NCI-H748 treated with DMSO at 0.1 percent for 48 hours (cell line): ENCODE measurements around the gene NIPBL.
"Not testable (repeated sequence)": the region's sequence is repeated elsewhere in the genome, so short reads cannot be mapped to it uniquely, and the experiment has no call there.

Experiments used
- DNase-seq: peaks from one replicate; lab custom pipeline; 2025; lab: John Stamatoyannopoulos, UW

Gene NIPBL

GRCh38 chr5:37015795-37016666 is 139.5 kb downstream of the NIPBL start:
- DNase-seq, result no peak

GRCh38 chr5:37028910-37029309 is 152.3 kb downstream of the NIPBL start:
- no peak for DNase-seq

GRCh38 chr5:37029436-37029835 is 152.9 kb downstream of the NIPBL start:
- DNase-seq, result no peak

GRCh38 chr5:37034955-37035354 is 158.4 kb downstream of the NIPBL start:
- DNase-seq, result no peak

GRCh38 chr5:37037840-37038239 is 161.3 kb downstream of the NIPBL start:
- no peak for DNase-seq

- no peak for DNase-seq
Measured at GRCh38 chr5:37039824-37040223, 163.3 kb downstream of the NIPBL start.

GRCh38 chr5:37043693-37044092 is 167.1 kb downstream of the NIPBL start:
- no peak for DNase-seq

- DNase-seq, result no peak
Measured at GRCh38 chr5:37044120-37044519, 167.6 kb downstream of the NIPBL start.

GRCh38 chr5:37045703-37046102 is 169.1 kb downstream of the NIPBL start:
- DNase-seq, result no peak

- no peak for DNase-seq
Measured at GRCh38 chr5:37047947-37048346, 171.4 kb downstream of the NIPBL start.

- no peak for DNase-seq
Measured at GRCh38 chr5:37054391-37054790, 177.8 kb downstream of the NIPBL start.

GRCh38 chr5:37055383-37055990 is 178.9 kb downstream of the NIPBL start:
- DNase-seq, result no peak

- DNase-seq, result no peak
Measured at GRCh38 chr5:37056762-37057161, 180.2 kb downstream of the NIPBL start.

- no peak for DNase-seq
Measured at GRCh38 chr5:37060030-37060429, 183.5 kb downstream of the NIPBL start.

GRCh38 chr5:37063739-37064138 is 187.2 kb downstream of the NIPBL start:
- DNase-seq, result no peak

- no peak for DNase-seq
Measured at GRCh38 chr5:37064442-37064841, 187.9 kb downstream of the NIPBL start.

GRCh38 chr5:37071487-37071886 is 194.9 kb downstream of the NIPBL start:
- no peak for DNase-seq

- DNase-seq, result no peak
Measured at GRCh38 chr5:37071901-37072581, 195.5 kb downstream of the NIPBL start.

GRCh38 chr5:37075399-37075950 is 198.9 kb downstream of the NIPBL start:
- DNase-seq, result no peak

GRCh38 chr5:37077146-37077545 is 200.6 kb downstream of the NIPBL start:
- no peak for DNase-seq

GRCh38 chr5:37080697-37081096 is 204.1 kb downstream of the NIPBL start:
- no peak for DNase-seq

GRCh38 chr5:37082977-37083376 is 206.4 kb downstream of the NIPBL start:
- DNase-seq, result not testable (repeated sequence)

GRCh38 chr5:37086026-37086425 is 209.5 kb downstream of the NIPBL start:
- DNase-seq, result not testable (repeated sequence)
